Suprapubic skin (tissue), 4 donors: Measurements from ENCODE around the gene FLT1. TPM values are rescaled to one million over a fixed set of nuclear protein-coding genes. Genes with fewer than 3 reads are reported as not detected.

Experiments
- DNase-seq, 2 donors: peaks; one replicate each; pipeline ENCODE4 v3.0.0-alpha.2; 2019; ENCODE audit warnings: low spot score in 2 of 2
- H3K27ac ChIP-seq: fragments of 200-600 bp; sonication (generic); one replicate; pipeline ENCODE4 v1.5.1; 2019
- H3K27me3 ChIP-seq: fragments of 200-600 bp; sonication (generic); one replicate; pipeline ENCODE4 v1.5.1; 2019
- H3K36me3 ChIP-seq: fragments of 200-600 bp; sonication (generic); one replicate; pipeline ENCODE4 v1.5.1; 2019
- H3K4me1 ChIP-seq: fragments of 200-600 bp; sonication (generic); one replicate; pipeline ENCODE4 v1.5.1; 2019
- H3K4me3 ChIP-seq: fragments of 200-600 bp; sonication (generic); one replicate; pipeline ENCODE4 v1.5.1; 2019; ENCODE audit warnings: mild to moderate bottlenecking
- H3K9me3 ChIP-seq: fragments of 200-600 bp; sonication (generic); one replicate; pipeline ENCODE4 v1.5.1; 2019
- EP300 ChIP-seq: sonication (generic); formaldehyde crosslinking; IDR thresholded peaks from one replicate; pipeline ENCODE4 v1.6.1; 2017; ENCODE audit warnings: antibody characterized with exemption
- POLR2A ChIP-seq, 2 donors: fragments of 450-650 bp; IDR thresholded peaks; one replicate each; pipeline ENCODE4 v1.6.1; 2017; ENCODE audit warnings: antibody characterized with exemption in 2 of 2, mild to moderate bottlenecking in 2 of 2, moderate library complexity in 2 of 2
- POLR2AphosphoS5 ChIP-seq, 3 donors: sonication (generic); formaldehyde crosslinking; IDR thresholded peaks; one replicate each; pipeline ENCODE4 v1.6.1; 2017; ENCODE audit warnings: antibody characterized with exemption in 3 of 3
- WGBS: methylation state at CpG from one replicate; pipeline ENCODE4 v1.1.5; 2018; 5-methylcytosine and 5-hydroxymethylcytosine counted together
- total RNA-seq, 4 donors: library from RNA; depleted of rRNA; stranded (reverse); fragments of >200 nt; gene quantifications; one replicate each; pipeline ENCODE4 v1.1.0, GENCODE V29; 2016
- TF ChIP-seq, protein P1 (sequence below), 2 donors: fragments of 200-600 bp in 1 of 2; fragments of 450-650 bp in 1 of 2; sonication (generic) in 1 of 2; IDR thresholded peaks; one replicate each; pipeline ENCODE4 v1.5.1; 2016 to 2019; ENCODE audit warnings: antibody characterized with exemption in 2 of 2, mild to moderate bottlenecking in 1 of 2, moderate library complexity in 1 of 2

FLT1 gene
- total RNA-seq, 4 donors from 2014 or later: 3.8 to 14.2 (median 6.8) TPM

DNA sequence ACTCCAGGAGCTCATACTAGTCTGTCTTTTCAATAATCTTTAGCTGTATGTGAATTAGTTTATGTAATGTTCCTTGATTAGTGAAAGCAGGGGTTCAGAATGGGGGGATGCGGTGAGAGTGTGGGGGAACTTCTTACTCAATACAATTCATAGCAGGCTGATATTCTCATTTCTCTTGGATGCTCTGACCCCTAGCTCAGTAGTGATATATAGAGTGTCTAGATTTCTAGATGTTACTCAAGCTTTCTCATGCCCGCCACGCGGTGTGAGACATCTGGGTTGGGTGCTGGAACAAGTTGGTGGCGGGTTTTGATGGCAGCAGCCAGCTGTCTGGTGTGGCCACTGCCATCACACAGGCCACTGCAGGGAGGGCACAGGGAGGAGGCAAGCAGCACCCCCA, 39.3 kb upstream of the FLT1 start:
- no peak for TF ChIP-seq POLR2A (IDR thresholded peaks at IDR 0.05)
- TF ChIP-seq EP300: no peak
- TF ChIP-seq POLR2AphosphoS5 (IDR thresholded peaks at IDR 0.05): no peak
- TF ChIP-seq, protein P1, sequence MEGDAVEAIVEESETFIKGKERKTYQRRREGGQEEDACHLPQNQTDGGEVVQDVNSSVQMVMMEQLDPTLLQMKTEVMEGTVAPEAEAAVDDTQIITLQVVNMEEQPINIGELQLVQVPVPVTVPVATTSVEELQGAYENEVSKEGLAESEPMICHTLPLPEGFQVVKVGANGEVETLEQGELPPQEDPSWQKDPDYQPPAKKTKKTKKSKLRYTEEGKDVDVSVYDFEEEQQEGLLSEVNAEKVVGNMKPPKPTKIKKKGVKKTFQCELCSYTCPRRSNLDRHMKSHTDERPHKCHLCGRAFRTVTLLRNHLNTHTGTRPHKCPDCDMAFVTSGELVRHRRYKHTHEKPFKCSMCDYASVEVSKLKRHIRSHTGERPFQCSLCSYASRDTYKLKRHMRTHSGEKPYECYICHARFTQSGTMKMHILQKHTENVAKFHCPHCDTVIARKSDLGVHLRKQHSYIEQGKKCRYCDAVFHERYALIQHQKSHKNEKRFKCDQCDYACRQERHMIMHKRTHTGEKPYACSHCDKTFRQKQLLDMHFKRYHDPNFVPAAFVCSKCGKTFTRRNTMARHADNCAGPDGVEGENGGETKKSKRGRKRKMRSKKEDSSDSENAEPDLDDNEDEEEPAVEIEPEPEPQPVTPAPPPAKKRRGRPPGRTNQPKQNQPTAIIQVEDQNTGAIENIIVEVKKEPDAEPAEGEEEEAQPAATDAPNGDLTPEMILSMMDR (IDR thresholded peaks at IDR 0.05): no peak
- H3K27ac ChIP-seq: no peak overlapping the region
- no peak overlapping the region for H3K4me3 ChIP-seq
- no peaks in the 10 kb centered on the region for H3K9me3 ChIP-seq
- no peak for DNase-seq
- no peaks in the 10 kb centered on the region for H3K36me3 ChIP-seq
- H3K27me3 ChIP-seq: peaks cover 53% of the 10 kb centered on the region
- H3K4me1 ChIP-seq: peaks cover 24% of the 10 kb centered on the region
- WGBS: 73% methylated on average over 5 of the region's 5 CpGs

GRCh38 chr13:28533441-28534166, 38.7 kb upstream of the FLT1 start:
- H3K27me3 ChIP-seq: peaks cover 56% of the 10 kb centered on the region

DNA sequence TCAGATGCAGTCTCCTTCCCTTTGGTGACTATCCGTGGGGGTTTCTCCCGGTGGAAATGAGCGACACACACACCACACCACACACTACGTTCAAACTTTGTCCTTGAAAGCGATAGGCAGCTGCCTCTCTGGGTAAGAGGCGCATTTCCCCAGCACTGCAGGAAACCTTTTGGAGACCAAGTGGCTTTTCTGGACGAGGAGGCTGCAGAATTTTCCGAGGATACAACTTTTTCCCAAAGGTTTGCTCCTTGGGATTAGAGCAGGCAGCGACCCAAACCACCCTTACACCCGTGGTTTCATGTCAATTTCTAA, 38.2 kb upstream of the FLT1 start:
- no peak for DNase-seq
- peaks cover 61% of the 10 kb centered on the region for H3K27me3 ChIP-seq
- WGBS: 18% methylated on average over 10 of the region's 10 CpGs
- H3K4me3 ChIP-seq: peak overlapping the region; percentile 54
- no peaks in the 10 kb centered on the region for H3K9me3 ChIP-seq
- no peaks in the 10 kb centered on the region for H3K36me3 ChIP-seq
- peaks cover 24% of the 10 kb centered on the region for H3K4me1 ChIP-seq
- TF ChIP-seq, protein P1 (IDR thresholded peaks at IDR 0.05): no peak
- TF ChIP-seq POLR2A (IDR thresholded peaks at IDR 0.05) (no peak), EP300 (no peak), POLR2AphosphoS5 (IDR thresholded peaks at IDR 0.05) (no peak)
- peak overlapping the region; percentile 24 for H3K27ac ChIP-seq

More at GRCh38 chr13:28533441-28534166, 38.7 kb upstream of the FLT1 start:
- peaks cover 24% of the 10 kb centered on the region for H3K4me1 ChIP-seq
- TF ChIP-seq, protein P1 (IDR thresholded peaks at IDR 0.05): no peak
- TF ChIP-seq POLR2A (IDR thresholded peaks at IDR 0.05): no peak
- H3K4me3 ChIP-seq: no peak overlapping the region
- no peaks in the 10 kb centered on the region for H3K9me3 ChIP-seq
- no peak overlapping the region for H3K27ac ChIP-seq
- no peak for DNase-seq
- no peaks in the 10 kb centered on the region for H3K36me3 ChIP-seq
- WGBS: 95% methylated on average over 7 of the region's 7 CpGs

- no peak for DNase-seq
- Histone ChIP-seq H3K4me1 (peaks cover 24% of the 10 kb centered on the region), H3K27me3 (peaks cover 65% of the 10 kb centered on the region), H3K9me3 (no peaks in the 10 kb centered on the region), H3K36me3 (no peaks in the 10 kb centered on the region), H3K4me3 (peak overlapping the region; percentile 54), H3K27ac (peak overlapping the region; percentile 24)
- TF ChIP-seq EP300: no peak
- TF ChIP-seq POLR2AphosphoS5 (IDR thresholded peaks at IDR 0.05): no peak
- TF ChIP-seq, protein P1 (IDR thresholded peaks at IDR 0.05): no peak
- no peak for TF ChIP-seq POLR2A (IDR thresholded peaks at IDR 0.05)
- 6% methylated on average over 20 of the region's 96 CpGs for WGBS
These were observed 37.6 kb upstream of the FLT1 start for GRCh38 chr13:28532388-28533124.

DNA sequence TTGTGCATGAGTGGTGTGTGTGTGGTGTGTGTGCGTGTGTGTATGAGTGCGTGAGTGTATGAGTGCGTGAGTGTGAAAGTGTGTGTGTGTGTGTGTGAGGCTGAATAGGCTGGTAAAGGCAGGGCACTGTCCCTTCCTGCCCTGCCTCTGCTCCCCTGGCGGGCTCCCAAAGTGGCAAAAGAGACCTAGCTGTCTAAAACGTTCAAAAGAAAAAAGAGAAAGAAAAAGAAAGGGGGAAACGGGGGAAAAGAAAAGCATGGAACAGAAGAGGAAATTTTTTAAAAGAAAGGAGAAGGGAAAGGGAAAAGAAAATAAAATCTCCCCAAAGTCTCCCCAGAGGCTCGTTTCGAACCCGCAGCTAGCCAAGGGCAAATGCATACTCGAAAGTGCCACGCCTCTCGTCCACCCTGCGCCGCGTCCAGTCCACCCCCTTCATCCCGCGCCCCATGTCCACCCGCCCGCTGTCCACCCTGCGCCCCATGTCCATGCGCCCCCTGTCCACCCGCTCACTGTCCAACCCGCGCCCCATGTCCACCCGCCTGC, 37.0 kb upstream of the FLT1 start:
- peak overlapping the region; percentile 54 for H3K4me3 ChIP-seq

More for the DNA sequence above, 37.0 kb upstream of the FLT1 start:
- no peaks in the 10 kb centered on the region for H3K9me3 ChIP-seq
- TF ChIP-seq EP300 (no peak), POLR2AphosphoS5 (IDR thresholded peaks at IDR 0.05) (no peak), POLR2A (IDR thresholded peaks at IDR 0.05) (no peak)
- TF ChIP-seq, protein P1 (IDR thresholded peaks at IDR 0.05): no peak
- no peaks in the 10 kb centered on the region for H3K36me3 ChIP-seq
- H3K27ac ChIP-seq: peak overlapping the region; percentile 24
- no peak for DNase-seq
- WGBS: 6% methylated on average over 21 of the region's 25 CpGs
- peaks cover 66% of the 10 kb centered on the region for H3K27me3 ChIP-seq
- peaks cover 24% of the 10 kb centered on the region for H3K4me1 ChIP-seq
